Osteocyte (in vitro differentiated cells): Measurements from ENCODE around the gene DPP10. TPM values are rescaled to one million over a fixed set of nuclear protein-coding genes. Genes with fewer than 3 reads are reported as not detected.

ENCODE experiments used
- DNase-seq: peaks from one replicate; pipeline ENCODE4 v3.0.0; 2021; ENCODE audit warnings: mixed read lengths; ENCODE audit not compliant: unreplicated experiment; ENCODE audit errors: extremely low spot score
- H3K27ac Mint-ChIP-seq: one replicate; pipeline ENCODE4 v1.8.0; 2021; ENCODE audit warnings: mild to moderate bottlenecking, mixed read lengths; ENCODE audit not compliant: unreplicated experiment
- H3K27me3 Mint-ChIP-seq: one replicate; pipeline ENCODE4 v1.8.0; 2021; ENCODE audit warnings: mixed read lengths; ENCODE audit not compliant: unreplicated experiment
- H3K36me3 Mint-ChIP-seq: one replicate; pipeline ENCODE4 v1.8.0; 2021; ENCODE audit warnings: mixed read lengths; ENCODE audit not compliant: unreplicated experiment
- H3K4me1 Mint-ChIP-seq: one replicate; pipeline ENCODE4 v1.8.0; 2021; ENCODE audit warnings: mixed read lengths; ENCODE audit not compliant: unreplicated experiment
- H3K4me3 Mint-ChIP-seq: one replicate; pipeline ENCODE4 v1.8.0; 2021; ENCODE audit warnings: mild to moderate bottlenecking, moderate library complexity, mixed read lengths; ENCODE audit not compliant: unreplicated experiment
- H3K9me3 Mint-ChIP-seq: one replicate; pipeline ENCODE4 v1.8.0; 2021; ENCODE audit warnings: mixed read lengths; ENCODE audit not compliant: unreplicated experiment
- CTCF ChIP-seq: fragments of 200-600 bp; sonication (generic); IDR thresholded peaks from 2 replicates; pipeline ENCODE4 v1.5.0; 2021; ENCODE audit warnings: antibody characterized with exemption, mild to moderate bottlenecking, moderate library complexity
- total RNA-seq: library from RNA; stranded (reverse); gene quantifications from 2 replicates; pipeline ENCODE4 v1.2.1, GENCODE V29; 2021

DPP10 gene
- total RNA-seq, 1 donor from 2014 or later = not detected

DNA sequence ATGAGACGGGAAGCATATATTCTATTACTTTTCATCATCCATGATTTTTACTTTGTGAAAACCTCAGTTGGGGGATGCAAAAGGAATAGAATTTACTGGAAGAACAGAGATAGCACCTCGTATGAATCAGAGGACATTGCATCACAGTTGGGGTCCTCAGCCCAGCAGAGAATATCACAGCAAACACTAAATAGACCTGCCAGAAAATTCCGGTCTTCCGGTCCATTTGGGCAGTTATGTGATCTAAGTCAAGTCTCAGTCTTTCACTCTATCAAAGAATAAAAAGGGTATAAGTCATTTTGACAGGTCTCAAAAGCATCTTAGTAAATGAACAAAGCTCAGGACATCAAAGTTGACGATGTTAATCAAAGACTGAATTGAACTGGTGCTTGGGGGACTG lies 1100.6 kb downstream of the DPP10 start:
- Mint-ChIP-seq H3K27me3 (no peaks in the 10 kb centered on the region), H3K4me3 (no peak overlapping the region), H3K9me3 (peaks cover 11% of the 10 kb centered on the region), H3K36me3 (no peaks in the 10 kb centered on the region), H3K4me1 (no peaks in the 10 kb centered on the region), H3K27ac (no peak overlapping the region)
- no peak for TF ChIP-seq CTCF
- no peak for DNase-seq

- no peaks in the 10 kb centered on the region for H3K4me1 Mint-ChIP-seq
- H3K36me3 Mint-ChIP-seq = no peaks in the 10 kb centered on the region
- no peak for DNase-seq
- no peak overlapping the region for H3K4me3 Mint-ChIP-seq
- H3K27ac Mint-ChIP-seq = no peak overlapping the region
- no peak for TF ChIP-seq CTCF
- H3K9me3 Mint-ChIP-seq = peaks cover 11% of the 10 kb centered on the region
- H3K27me3 Mint-ChIP-seq = no peaks in the 10 kb centered on the region
Measured at GRCh38 chr2:115543461-115543860, 1101.0 kb downstream of the DPP10 start.

DNA sequence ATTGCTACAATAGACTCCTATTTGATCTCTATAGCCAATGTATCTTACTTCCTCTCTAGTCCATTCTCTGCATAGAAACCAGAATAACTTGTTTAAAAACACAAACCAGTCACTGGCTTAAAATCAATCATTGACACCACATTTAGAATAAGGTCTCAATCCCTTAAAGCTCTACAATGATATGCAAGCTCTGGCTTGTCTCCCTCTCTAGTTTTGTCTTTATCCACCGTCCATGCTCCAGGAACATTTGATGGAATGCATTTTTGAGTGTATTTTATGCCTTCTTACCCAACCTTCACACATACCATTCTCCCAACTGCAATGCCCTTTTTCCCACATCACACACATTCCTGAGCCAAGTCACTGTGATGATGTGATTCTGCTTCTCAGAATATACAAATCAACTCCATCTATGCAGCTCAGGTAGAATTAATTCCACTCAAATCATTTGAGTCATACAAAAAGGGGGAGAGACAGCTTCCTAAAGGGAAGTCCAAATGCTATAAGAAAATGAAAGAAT lies 1107.2 kb downstream of the DPP10 start:
- H3K27me3 Mint-ChIP-seq = no peaks in the 10 kb centered on the region
- H3K4me3 Mint-ChIP-seq = no peak overlapping the region
- H3K27ac Mint-ChIP-seq = no peak overlapping the region
- TF ChIP-seq CTCF = no peak
- H3K36me3 Mint-ChIP-seq = no peaks in the 10 kb centered on the region
- H3K9me3 Mint-ChIP-seq = peaks cover 10% of the 10 kb centered on the region
- no peaks in the 10 kb centered on the region for H3K4me1 Mint-ChIP-seq
- DNase-seq = no peak

DNA sequence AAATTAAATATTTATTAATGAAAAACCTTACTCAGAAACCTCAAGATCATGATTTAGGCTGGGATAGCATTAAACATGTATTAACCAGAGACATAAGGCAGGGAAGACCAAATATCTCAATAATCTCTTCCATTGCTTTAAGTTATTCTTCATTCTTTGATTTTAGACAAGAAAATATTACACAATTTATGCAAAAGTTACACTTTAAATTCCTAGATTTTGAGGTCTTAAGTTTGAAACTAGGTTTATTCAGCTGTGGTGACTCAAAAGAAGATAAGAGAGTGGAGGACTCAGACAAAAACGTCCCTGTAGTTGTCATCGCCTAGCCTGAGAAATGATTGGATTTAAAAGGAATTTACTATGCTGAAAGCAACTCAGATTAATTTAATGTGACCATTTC lies 1110.3 kb downstream of the DPP10 start:
- DNase-seq = no peak
- Mint-ChIP-seq H3K9me3 (peaks cover 8% of the 10 kb centered on the region), H3K27ac (no peak overlapping the region), H3K27me3 (no peaks in the 10 kb centered on the region), H3K36me3 (no peaks in the 10 kb centered on the region), H3K4me3 (no peak overlapping the region), H3K4me1 (no peaks in the 10 kb centered on the region)
- TF ChIP-seq CTCF = no peak

DNA sequence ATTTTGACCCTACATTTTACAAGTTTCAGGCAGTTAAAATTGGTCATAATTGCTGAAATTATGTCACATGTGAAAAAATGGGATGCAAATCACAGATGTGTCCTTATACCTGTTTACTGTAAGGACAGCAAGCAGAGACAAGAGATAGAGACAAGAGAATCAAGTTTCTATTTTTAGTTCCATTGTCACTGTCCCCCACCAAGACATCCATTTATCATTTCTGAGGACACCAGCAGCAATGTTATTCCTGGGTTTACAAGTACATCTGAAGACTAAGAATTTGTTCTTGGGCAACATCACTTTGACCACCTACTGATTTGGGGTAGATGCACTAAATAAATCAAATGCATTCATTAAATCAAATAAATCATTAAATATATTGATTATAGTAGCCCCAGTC lies 1111.7 kb downstream of the DPP10 start:
- Mint-ChIP-seq H3K9me3 (peaks cover 4% of the 10 kb centered on the region), H3K27ac (no peak overlapping the region), H3K4me1 (no peaks in the 10 kb centered on the region), H3K36me3 (no peaks in the 10 kb centered on the region), H3K27me3 (no peaks in the 10 kb centered on the region), H3K4me3 (no peak overlapping the region)
- no peak for TF ChIP-seq CTCF
- DNase-seq = no peak
